CD4-positive, alpha-beta T cell treated with Interleukin-21 for 1 hour (primary cell): ENCODE results near the gene CMTM8.

ENCODE experiments used
- DNase-seq: peaks from one replicate; pipeline ENCODE4 v3.0.0-alpha.2; 2020

The CMTM8 gene

GRCh38 chr3:32236377-32236776 is 2.1 kb upstream of the CMTM8 start:
- DNase-seq, result no peak

DNA sequence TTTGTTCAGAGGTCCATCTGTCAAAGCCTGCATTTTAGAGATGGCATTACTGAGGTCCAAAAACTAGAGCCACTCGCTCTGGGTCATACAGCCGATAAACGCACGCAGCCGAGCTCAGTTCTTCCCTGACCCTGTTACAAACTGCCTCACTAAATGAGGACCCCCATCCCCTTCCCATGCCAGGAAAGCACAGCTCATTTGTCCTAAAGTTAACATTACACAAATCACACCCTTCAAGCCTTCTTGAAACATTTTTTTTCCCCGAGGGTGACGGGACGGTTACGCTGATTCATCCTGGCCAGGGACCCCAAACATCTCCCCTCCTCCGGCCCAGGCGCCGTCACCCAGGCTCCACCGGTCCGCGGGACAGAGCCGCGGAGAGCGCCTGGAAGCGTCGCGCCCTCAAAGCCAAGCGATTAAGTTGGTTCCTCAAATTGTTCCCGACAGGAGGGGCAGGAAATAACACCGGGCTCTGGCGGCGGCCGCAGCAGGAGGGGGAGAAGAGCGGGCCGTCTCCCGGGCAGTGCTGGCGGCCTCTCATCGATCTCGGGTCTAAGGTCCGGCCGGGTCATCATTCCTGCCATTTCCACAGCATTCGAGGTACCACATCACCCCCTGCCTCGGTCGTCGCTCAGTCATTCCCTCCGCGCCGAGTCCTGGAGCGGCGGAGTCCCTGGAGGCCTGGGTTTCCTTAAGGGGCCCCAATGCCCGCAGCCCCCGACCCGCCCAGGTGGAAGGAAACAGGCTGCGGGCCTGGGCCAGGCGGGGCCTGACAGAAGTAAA is 619 bp upstream of the CMTM8 start:
- no peak for DNase-seq

- DNase-seq, result no peak
Measured at GRCh38 chr3:32239307-32240158, 1.1 kb downstream of the CMTM8 start.

DNA sequence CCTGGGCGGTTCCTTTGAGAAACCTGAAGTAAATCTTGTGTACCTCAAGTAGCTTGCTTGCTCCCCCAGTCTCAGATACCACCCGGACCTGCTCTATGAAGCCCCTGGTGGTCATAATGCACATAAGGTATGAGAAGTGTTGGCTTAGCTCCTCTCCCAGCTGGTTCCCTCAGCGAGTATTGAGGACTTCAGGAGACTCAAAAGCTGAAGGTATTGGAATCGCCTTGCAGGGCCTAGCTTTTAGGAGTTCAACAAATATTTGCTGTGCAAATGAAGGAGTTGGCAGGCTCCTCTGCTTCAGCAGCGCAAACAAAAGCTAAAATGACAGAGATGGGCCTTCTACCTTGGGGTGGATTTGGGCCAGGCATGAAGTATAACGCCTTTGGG is 1.7 kb downstream of the CMTM8 start:
- DNase-seq, result peak; percentile 63

GRCh38 chr3:32241100-32241499 is 2.6 kb downstream of the CMTM8 start:
- DNase-seq, result no peak

GRCh38 chr3:32243519-32243918 is 5.0 kb downstream of the CMTM8 start:
- DNase-seq, result no peak

- DNase-seq, result peak; percentile 15
Measured at GRCh38 chr3:32245200-32245599, 6.7 kb downstream of the CMTM8 start.

GRCh38 chr3:32246079-32246675 is 7.7 kb downstream of the CMTM8 start:
- no peak for DNase-seq

- no peak for DNase-seq
Measured at GRCh38 chr3:32249184-32249782, 10.8 kb downstream of the CMTM8 start.

DNA sequence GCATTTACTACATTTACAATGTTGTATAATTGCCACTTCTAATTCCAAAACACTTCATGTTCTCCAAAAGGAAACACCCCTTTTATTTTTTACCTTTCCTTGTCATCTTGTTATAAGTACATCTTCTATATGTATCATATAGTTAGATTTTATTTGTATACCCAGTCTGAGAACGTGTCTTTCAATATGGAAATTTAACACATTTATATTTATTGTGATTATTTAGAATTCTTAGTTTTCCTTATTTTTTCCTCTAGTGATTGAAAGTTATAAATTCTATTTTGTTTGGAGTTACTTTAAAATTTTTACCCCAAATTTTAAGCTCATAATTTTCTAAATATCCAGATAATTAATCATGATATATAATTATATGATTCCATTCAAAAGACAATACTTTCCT is 15.8 kb downstream of the CMTM8 start:
- DNase-seq, result no peak

DNA sequence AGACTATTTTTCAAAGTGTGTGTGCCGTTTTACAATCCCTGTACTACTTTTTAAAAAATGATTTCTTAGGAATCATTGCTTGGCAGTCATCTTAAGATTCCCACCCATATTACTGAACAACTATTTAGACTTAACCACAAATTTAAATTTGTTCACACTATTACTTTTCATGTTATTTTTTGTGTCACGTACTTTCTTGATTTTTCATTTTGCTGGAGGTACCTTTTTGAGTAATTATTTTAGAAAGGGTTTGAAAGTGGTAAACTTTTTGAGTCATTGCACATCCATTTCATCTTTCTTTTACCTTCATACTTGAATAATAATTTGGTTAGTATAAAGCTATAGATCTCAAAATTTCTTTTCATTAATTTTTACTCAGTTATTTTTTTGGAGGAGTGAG is 16.9 kb downstream of the CMTM8 start:
- DNase-seq, result no peak

DNA sequence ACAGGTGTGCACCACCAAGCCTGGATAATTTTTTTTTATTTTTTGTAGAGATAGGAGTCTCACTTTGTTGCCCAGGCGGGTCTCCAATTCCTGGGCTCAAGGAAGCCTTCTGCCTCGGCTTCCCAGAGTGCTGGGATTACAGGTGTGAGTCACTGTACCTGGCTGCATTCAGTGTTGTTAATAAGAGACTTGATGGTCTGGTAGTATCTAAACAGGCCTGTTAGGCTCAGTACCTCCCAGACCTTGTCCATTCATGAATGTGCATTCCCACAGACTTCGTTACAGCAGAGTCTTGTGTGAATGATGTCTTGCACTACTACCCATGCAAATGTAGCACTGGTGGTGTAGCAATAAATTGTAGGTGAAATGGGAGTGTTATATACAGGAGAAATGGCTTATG is 17.7 kb downstream of the CMTM8 start:
- no peak for DNase-seq

DNA sequence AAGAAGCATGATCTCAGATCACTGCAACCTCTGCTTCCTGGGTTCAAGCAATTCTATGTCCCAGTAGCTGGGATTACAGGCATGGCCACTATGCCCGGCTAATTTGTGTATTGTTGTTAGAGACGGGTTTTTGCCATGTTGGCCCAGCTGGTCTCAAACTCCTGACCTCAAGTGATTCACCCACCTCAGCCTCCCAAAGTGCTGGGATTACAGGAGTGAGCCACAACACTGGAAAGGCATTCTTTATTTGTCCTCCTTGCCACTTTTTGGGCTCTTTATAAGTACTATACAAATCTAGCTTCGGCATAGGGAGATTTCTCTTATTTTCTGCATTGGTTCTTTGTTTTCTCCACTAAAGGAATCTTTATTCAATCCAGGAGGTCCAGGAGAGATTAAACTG is 18.6 kb downstream of the CMTM8 start:
- DNase-seq, result no peak

DNA sequence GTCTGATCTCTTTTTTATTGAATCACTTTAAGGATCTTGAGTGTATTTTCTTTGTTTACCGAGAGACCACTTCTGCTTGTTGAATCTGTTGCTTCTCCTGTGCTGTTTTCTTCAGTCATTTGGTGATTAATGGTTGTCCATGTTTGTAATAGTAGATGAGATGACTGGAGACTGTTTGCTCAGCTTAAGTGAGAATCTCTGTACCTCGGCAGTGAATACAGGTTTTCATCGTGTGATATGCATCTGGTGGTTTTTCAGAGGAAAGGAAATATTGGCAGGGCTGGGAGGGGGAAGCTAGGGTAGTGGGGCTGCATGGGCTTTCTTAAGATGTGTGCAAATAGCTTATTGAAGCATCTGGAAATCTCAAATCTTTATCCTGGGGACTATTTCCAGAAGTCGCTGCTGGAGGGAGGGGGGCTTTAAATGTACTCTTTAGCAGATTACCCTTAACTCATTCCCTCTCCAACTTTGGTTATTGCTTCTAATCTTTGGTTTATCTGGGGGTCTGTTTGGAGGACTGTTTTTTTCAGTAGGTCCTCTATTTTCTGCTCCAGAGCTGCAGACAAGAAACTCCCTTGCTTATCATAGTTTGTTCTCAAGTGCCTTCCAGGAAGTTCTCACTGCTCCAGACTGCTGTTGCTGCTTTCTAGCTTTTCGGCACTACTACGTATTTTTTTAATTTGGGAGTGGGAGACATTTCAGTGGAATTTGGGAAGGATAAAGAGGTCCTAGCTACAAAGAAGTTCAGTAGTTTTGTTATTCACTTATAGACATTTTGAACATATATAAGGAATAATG is 19.4 kb downstream of the CMTM8 start:
- no peak for DNase-seq

DNA sequence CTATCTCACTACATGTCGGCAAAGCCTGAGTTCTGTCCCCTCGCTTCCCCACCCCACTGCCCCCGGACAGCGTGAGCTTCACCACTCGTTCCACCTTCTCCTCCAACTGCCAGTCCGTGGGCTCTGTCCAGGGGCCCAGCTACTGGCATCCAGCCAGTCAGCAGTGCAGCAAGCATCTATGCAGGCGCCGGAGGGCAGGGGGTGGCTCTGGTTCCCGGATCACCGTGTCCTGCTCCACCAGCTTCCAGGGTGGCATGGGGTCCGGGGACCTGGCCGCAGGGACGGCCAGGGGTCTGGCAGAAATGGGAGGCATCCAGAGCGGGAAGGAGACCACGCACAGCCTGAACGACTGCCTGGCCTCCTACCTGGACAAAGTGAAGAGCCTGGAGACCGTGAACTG is 20.4 kb downstream of the CMTM8 start:
- DNase-seq, result no peak

GRCh38 chr3:32261545-32261944 is 23.1 kb downstream of the CMTM8 start:
- DNase-seq, result no peak

DNA sequence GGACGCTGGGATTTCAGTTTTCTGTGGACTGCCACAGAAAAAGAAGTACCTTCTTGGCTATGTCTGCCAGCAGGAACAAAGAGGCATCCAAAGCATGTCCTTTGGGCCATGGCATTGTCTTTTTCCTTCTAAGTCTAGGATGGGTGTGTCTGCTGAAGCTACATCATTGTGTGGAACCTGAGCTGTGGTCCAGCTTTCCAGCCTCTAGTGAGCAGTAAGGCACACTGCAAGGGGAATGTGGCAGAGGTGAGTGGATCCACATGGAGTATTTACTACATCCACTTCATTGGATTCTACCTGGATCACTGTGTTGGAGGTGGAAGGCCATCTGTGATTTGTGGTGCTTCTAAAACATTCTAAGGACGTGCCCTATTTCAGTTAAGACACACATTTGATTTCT is 23.7 kb downstream of the CMTM8 start:
- no peak for DNase-seq

- no peak for DNase-seq
Measured at GRCh38 chr3:32274306-32274705, 35.8 kb downstream of the CMTM8 start.

GRCh38 chr3:32275506-32275905 is 37.0 kb downstream of the CMTM8 start:
- DNase-seq, result no peak

GRCh38 chr3:32276279-32276841 is 37.9 kb downstream of the CMTM8 start:
- DNase-seq, result no peak

GRCh38 chr3:32278714-32279113 is 40.2 kb downstream of the CMTM8 start:
- DNase-seq, result no peak

- no peak for DNase-seq
Measured at GRCh38 chr3:32280262-32280910, 41.9 kb downstream of the CMTM8 start.
